ENCODE measurements around the gene TRIM24.

GRCh38 chr7:138519061-138519798 is 59.2 kb downstream of the TRIM24 start:
- no peak for TF ChIP-seq EP300 (IDR thresholded peaks at IDR 0.05; ENCODE audit: low read depth)
- TF ChIP-seq CTCF (IDR thresholded peaks at IDR 0.05): no peak
